Natural killer cell (primary cell): ENCODE data around the gene POLR2C. TPM values are rescaled to one million over a fixed set of nuclear protein-coding genes. Genes with fewer than 3 reads are reported as not detected.
A peak's percentile ranks its signal among the peaks of the same experiment; 100 is the strongest.

Experiments used
- ATAC-seq, 3 donors: fragments of 150-1000 bp in 2 of 3; fragments of 200-7000 bp in 1 of 3; cut with Tn5 transposase; 1 replicate in 1 of 3; 2 replicates in 2 of 3; pipeline ENCODE4 v1.10.0; 2021; ENCODE audit warnings: mild to moderate bottlenecking in 2 of 3, moderate library complexity in 2 of 3
- DNase-seq, 2 donors: peaks; one replicate each; pipeline versions ENCODE4 v3.0.0 to v3.0.0-alpha.2; 2013 to 2021; ENCODE audit warnings: mixed read lengths in 1 of 2
- H3K27ac ChIP-seq: one replicate; pipeline ENCODE4 v1.5.1; 2013; ENCODE audit warnings: mild to moderate bottlenecking, low read length
- H3K27me3 ChIP-seq: one replicate; pipeline ENCODE4 v1.6.1; 2013; ENCODE audit warnings: low read length; ENCODE audit not compliant: control insufficient read depth, insufficient read depth
- H3K36me3 ChIP-seq: one replicate; pipeline ENCODE4 v1.6.1; 2013; ENCODE audit warnings: low read length; ENCODE audit not compliant: control insufficient read depth, insufficient read depth
- H3K4me1 ChIP-seq: one replicate; pipeline ENCODE4 v1.6.1; 2013; ENCODE audit warnings: low read length; ENCODE audit not compliant: control insufficient read depth, insufficient read depth
- H3K4me3 ChIP-seq: one replicate; pipeline ENCODE4 v1.5.1; 2013; ENCODE audit warnings: low read length
- H3K9me3 ChIP-seq: one replicate; pipeline ENCODE4 v1.6.1; 2013; ENCODE audit warnings: low read length; ENCODE audit not compliant: control insufficient read depth, insufficient read depth
- H3K27ac Mint-ChIP-seq, 2 donors: one replicate each; pipeline ENCODE4 v1.8.0; 2022; ENCODE audit warnings: mild to moderate bottlenecking in 2 of 2, mixed read lengths in 2 of 2, moderate library complexity in 1 of 2
- H3K27me3 Mint-ChIP-seq, 2 donors: one replicate each; pipeline ENCODE4 v1.8.0; 2022; ENCODE audit warnings: low read depth in 2 of 2, mixed read lengths in 2 of 2
- H3K36me3 Mint-ChIP-seq: one replicate; pipeline ENCODE4 v1.8.0; 2022; ENCODE audit warnings: mixed read lengths
- H3K4me1 Mint-ChIP-seq, 2 donors: one replicate each; pipeline ENCODE4 v1.8.0; 2022; ENCODE audit warnings: mixed read lengths in 2 of 2
- H3K4me3 Mint-ChIP-seq: one replicate; pipeline ENCODE4 v1.8.0; 2022; ENCODE audit warnings: mild to moderate bottlenecking, moderate library complexity, mixed read lengths
- H3K9me3 Mint-ChIP-seq, 2 donors: one replicate each; pipeline ENCODE4 v1.8.0; 2022; ENCODE audit warnings: mixed read lengths in 2 of 2
- CTCF ChIP-seq: fragments of 200-600 bp; IDR thresholded peaks from one replicate; pipeline ENCODE4 v1.8.0; 2022; ENCODE audit warnings: antibody characterized with exemption
- WGBS: methylation state at CpG from one replicate; pipeline ENCODE4 v1.1.7; 2013; ENCODE audit warnings: missing lambda C conversion rate; ENCODE audit not compliant: insufficient coverage; 5-methylcytosine and 5-hydroxymethylcytosine counted together
- intact Hi-C: fragments of 100-400 bp; cut with micrococcal nuclease; formaldehyde crosslinking; loops from one replicate; pipeline ENCODE4 v1.14.2; 2022
- total RNA-seq, 4 donors: library from RNA; stranded (reverse); fragments of 120-200 nt in 1 of 4; gene quantifications; one replicate each; pipeline versions ENCODE4 v1.2.3 to v1.2.4, GENCODE V29; 2013 to 2022

POLR2C gene
- total RNA-seq, 3 donors from 2014 or later (not counting 1 experiment from before 2014, with no cell fraction given) = 55.4 to 71.2 (median 66.7) TPM

GRCh38 chr16:57444711-57445110, 17.8 kb upstream of the POLR2C start:
- Mint-ChIP-seq H3K36me3 (peaks cover 21% of the 10 kb centered on the region), H3K4me3 (no peak overlapping the region), H3K9me3 (peaks cover 0 to 6% of the 10 kb centered on the region in 2 donors), H3K27me3 (no peaks in the 10 kb centered on the region), H3K4me1 (peaks cover 10 to 20% of the 10 kb centered on the region in 2 donors), H3K27ac (no peak overlapping the region)
- no peak overlapping the region for H3K4me3 ChIP-seq
- no peaks in the 10 kb centered on the region for H3K27me3 ChIP-seq
- intact Hi-C loops = no loop called here
- DNase-seq (no peak), ATAC-seq (no peak)
- TF ChIP-seq CTCF = no peak
- H3K27ac ChIP-seq = no peak overlapping the region
- peaks cover 3% of the 10 kb centered on the region for H3K36me3 ChIP-seq
- WGBS = 88% methylated on average over 3 of the region's 3 CpGs
- H3K4me1 ChIP-seq = peaks cover 20% of the 10 kb centered on the region
- H3K9me3 ChIP-seq = peaks cover 10% of the 10 kb centered on the region

GRCh38 chr16:57445510-57445909, 17.0 kb upstream of the POLR2C start:
- peaks cover 3% of the 10 kb centered on the region for H3K9me3 ChIP-seq
- H3K4me3 Mint-ChIP-seq = peak overlapping the region; percentile 17
- no peak for DNase-seq
- no peak for ATAC-seq
- H3K4me1 Mint-ChIP-seq = peaks cover 10 to 20% of the 10 kb centered on the region in 2 donors
- no peak overlapping the region for H3K27ac ChIP-seq
- H3K36me3 Mint-ChIP-seq = peaks cover 13% of the 10 kb centered on the region
- no peak overlapping the region for H3K4me3 ChIP-seq
- peaks cover 3% of the 10 kb centered on the region for H3K36me3 ChIP-seq
- peaks cover 20% of the 10 kb centered on the region for H3K4me1 ChIP-seq
- TF ChIP-seq CTCF = no peak
- no peak overlapping the region for H3K27ac Mint-ChIP-seq
- no peaks in the 10 kb centered on the region for H3K27me3 ChIP-seq
- H3K27me3 Mint-ChIP-seq = no peaks in the 10 kb centered on the region
- peaks cover 0 to 3% of the 10 kb centered on the region in 2 donors for H3K9me3 Mint-ChIP-seq
- intact Hi-C loops = no loop called here
- WGBS = 93% methylated on average over 2 of the region's 2 CpGs

- Histone ChIP-seq H3K4me3 (peak overlapping the region; percentile 90), H3K4me1 (peaks cover 20% of the 10 kb centered on the region), H3K9me3 (no peaks in the 10 kb centered on the region), H3K27me3 (no peaks in the 10 kb centered on the region), H3K36me3 (peaks cover 6% of the 10 kb centered on the region), H3K27ac (peak overlapping the region; percentile 75)
- Mint-ChIP-seq H3K36me3 (peaks cover 1% of the 10 kb centered on the region), H3K27me3 (no peaks in the 10 kb centered on the region), H3K4me1 (peaks cover 10 to 20% of the 10 kb centered on the region in 2 donors), H3K9me3 (no peaks in the 10 kb centered on the region), H3K27ac (peak overlapping the region; percentile 77 to 89), H3K4me3 (peak overlapping the region; percentile 90)
- DNase-seq (peak in 1 of 2 donors; percentile 43), ATAC-seq (peak; percentile 12 to 16 (median 16))
- intact Hi-C loops = loop anchor here (1.0 kb wide), 2 partner anchors 16 to 289 kb away; partner anchors contain the start of genes KATNB1 and POLR2C
- WGBS = 8% methylated on average over 28 of the region's 28 CpGs
- no peak for TF ChIP-seq CTCF
These were observed 15.8 kb upstream of the POLR2C start for GRCh38 chr16:57446531-57447185.
